Hair follicle dermal papilla cell (primary cell): Measurements from ENCODE around the gene NR3C2. TPM values are rescaled to one million over a fixed set of nuclear protein-coding genes. Genes with fewer than 3 reads are reported as not detected.

ENCODE experiments used
- total RNA-seq: library from RNA; depleted of rRNA; stranded (reverse); fragments of >200 nt; gene quantifications from 2 replicates; pipeline ENCODE4 v1.2.3, GENCODE V29; 2012

Gene NR3C2
- total RNA-seq = 1.9 and 3.5 TPM in 2 replicates

GRCh38 chr4:148441986-148442831 lies at the start of gene NR3C2:
NR3C2 (minus strand) TSS chr4:148442414.

